ENCODE results near the gene SLC6A17.

The SLC6A17 gene

DNA sequence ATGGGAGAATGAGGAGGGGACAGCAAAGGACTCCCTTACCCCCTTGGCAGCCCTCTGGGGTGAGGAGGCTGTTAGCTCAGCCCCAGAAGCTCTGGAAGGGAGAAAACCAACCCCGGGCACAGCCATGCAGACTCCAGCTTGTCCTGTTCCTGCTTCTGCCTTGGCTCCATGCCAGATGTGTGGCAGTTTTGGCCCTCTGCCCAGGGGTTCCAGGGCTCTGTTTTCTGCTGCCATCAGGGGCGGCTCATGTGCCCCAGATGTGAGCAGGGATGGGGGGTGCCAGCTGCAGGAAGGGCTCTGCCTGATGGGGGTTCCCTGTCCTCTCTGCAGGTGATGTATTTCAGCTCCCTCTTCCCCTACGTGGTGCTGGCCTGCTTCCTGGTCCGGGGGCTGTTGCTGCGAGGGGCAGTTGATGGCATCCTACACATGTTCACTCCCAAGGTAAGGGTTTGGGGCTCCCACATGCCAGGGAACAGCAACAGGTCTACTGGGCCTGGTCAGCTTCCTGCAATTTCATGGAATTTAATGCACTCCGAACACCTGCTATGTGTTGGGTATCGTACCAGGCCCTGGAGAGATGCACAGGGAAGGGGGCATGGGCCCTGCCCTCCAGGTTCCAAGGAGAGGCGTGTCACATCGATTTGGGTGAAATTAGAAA is 26.1 kb downstream of the SLC6A17 start:
- no peak for DNase-seq

DNA sequence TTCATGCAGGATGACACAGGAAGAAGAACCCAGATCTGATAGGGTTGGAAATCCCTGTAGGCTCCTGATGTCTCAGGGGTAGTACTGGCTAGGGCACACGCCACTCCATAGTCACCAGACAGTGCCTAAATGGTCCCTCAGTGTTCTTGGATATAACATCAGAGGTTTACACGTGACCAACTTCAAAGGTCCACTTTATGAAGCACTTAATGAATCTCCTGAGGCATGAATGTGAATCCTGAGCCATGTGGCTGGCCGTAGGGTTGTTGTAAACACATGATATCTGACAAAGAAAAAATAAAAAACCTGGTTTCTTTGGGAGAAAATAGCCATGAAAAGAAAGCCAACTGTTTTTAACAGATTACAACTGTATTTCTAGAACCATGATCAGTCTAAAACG is 27.5 kb downstream of the SLC6A17 start:
- DNase-seq = no peak

DNA sequence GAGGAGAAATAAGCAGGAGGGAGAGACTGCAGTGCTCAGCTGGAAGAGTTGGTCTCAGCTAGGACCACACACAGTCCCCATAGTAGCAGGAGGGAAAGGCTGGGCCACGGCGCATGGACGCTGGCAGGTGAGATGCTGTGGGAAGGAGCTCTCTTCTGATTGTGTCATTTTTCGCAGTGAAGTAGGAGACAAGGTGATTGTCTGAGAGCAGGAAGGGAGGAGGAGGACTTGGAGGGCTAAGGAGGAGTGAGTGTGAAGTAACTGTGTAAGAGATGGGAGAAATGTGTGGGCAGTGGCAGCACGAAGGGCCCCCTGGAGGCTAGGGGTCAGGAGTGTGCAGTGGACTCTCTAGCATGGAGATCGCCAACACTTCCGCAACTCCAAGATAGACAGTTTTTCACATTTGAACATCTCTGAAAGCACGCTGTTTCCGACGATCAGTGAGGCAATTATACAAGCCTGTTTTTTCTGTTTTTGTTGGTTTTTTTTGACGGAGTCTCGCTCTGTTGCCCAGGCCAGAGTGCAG is 33.4 kb downstream of the SLC6A17 start:
- no peak for DNase-seq

DNA sequence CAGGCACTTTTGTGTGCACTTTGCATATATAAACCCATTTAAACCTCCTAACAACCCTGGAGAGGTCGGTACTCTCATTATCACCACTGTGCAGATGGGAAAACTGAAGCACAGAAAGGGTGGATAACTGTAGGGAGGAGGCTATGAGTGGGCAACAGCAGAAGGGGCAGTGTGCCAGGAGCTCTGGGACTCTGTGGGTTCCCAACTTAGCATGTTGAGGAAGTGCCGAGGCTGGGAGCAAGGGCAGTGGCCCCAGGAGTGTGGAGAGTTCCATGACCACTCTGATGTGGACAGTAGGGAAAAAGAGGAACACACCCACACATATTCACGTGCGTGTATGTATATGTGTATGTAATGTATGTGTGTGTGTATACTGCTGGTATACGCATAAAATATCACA is 34.2 kb downstream of the SLC6A17 start:
- DNase-seq = no peak

DNA sequence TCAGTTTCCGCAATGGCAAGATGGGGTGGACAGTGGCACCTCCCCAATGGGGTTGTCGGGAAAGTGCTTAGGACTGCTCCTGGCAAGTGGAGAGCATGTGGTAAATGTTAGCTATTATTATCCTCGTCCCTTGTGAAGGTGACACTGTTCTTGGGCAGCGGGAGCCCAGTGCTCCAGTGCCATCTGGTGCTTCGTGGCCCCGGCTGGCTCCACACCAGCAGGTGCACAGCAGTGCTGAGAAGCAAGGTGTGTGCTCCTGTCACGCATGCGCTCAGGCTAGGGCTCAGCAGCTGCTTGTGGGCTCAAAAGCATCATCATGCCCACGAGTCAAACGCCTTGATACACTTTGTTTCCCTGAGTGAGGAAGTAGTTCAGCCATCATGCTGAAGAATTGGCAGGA is 34.9 kb downstream of the SLC6A17 start:
- no peak for DNase-seq

DNA sequence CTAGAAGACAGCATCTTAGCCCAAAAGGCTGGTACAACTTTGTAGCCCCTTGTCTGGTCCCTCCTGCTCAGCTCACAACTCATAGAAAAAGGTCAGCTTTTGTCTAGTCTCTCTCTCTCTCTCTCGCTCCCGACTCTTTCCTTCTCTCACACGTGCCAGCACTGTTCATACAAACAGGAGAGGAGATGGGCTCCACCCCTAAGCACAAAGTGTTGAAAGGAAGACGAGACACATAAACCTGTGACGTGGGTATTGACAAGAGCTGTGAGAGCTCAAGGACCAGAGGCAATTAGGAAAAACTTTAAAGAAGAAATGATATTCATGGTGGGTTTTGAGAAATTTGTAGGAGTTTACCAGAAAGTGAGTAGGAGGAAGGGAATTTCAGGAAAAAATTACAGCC is 36.3 kb downstream of the SLC6A17 start:
- no peak for DNase-seq

DNA sequence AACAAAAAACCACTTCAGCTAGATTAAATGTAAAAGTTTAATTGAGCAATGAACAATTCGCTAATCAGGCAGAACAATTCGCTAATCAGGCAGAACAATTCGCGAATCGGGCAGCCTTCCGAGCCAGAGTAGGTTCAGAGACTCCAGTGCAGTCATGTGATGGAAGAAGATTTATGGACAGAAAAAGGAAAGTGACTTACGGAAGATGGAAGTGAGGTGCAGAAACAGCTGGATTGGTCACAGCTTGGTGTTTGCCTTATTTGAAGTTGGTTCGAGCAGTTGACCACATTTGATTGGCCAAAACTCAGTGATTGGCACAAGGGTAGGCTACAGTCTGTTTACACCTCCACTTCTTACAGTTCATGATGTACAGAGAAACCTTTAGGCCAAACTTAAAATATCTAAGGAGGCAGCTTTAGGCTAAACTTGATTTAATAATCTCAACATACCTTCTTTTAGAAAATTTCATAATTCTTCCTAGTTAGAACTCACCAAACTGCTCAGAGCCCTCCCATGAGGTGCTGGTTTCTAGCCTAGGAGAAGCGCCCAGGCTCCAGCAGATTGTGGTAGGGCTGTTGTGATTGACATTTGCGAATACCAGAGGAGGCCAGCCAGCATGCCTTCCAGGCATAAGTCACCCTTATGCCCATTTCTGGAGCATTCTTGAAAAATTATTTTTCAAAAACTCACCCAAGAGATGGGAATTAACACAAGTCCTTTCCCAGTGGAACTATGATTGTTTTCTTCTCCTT is 37.0 kb downstream of the SLC6A17 start:
- no peak for DNase-seq

DNA sequence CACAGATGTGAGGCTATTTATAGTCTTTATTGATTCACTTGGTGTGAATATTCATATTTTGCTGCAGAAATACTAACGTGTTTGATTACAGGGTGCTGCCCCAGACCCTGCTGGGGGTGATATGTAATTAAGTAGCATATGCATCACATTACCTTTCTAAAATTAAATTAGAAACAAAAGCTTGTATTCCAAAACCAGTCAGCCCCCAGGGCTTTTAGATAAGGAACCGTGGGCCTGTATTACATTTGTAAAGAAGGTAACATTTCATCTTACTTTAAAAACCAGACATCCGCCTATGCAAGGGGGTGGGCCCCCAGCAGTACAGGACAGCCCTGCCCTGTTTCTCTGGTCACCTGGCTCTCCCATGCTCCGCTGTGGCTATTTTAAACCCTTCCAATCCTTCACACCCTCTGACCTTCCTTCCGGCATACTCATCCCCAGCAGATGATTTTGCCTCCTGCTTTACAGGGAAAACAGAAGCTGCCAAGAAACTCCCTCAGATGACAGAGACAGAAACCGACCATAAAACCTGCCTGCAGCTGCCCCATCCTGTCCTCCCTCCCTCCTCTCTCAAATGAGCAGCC is 37.8 kb downstream of the SLC6A17 start:
- no peak for DNase-seq

DNA sequence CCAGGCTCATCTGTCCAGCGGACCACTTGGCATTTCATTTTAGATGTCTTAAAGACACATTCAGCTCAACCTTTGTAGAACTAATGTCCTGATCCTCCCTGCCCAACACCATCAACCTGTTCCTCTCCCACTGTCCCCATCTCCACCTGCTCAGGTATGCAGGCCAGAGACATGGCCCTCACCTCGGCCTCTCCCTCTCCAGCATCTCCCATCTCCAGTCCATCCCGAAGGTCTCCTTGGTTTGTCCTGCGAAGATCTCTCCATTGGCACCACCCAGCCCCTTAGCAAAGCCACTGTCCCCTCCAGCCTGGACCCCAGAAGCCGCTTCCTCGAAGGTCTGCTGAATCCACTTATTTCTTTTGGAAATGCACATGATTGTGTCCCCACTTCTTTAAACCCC is 38.9 kb downstream of the SLC6A17 start:
- DNase-seq = no peak

DNA sequence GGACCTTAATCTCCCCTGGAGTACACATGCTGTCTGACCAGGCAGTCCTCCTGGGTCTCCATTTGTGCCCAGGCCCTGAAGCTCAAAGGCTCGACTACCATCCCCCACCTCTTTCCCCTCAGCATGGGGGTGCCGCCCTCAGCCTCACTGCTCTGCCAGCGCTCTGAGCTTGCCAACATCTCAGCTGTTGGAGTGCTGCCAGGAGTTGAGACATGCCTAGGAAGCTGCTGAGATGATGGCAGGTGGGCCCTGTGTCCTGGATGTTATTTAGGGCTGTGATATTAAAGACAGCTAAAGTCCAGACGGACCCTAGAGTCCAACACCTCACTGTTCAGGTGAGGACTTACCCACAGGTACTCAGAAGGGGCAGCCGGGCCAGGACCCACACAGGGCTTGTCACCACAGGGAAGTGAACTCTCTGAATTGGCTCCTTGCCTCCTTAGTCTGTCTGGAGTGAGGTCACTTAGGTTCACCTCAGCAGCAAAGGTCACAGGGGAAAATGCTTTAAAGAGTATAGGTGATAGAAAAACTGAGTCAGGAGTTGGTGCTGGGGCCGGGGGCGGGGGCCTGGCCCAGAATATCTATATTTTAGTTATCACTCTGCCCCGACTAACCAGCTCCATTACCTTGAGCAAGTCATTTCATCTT is 40.1 kb downstream of the SLC6A17 start:
- DNase-seq = no peak

DNA sequence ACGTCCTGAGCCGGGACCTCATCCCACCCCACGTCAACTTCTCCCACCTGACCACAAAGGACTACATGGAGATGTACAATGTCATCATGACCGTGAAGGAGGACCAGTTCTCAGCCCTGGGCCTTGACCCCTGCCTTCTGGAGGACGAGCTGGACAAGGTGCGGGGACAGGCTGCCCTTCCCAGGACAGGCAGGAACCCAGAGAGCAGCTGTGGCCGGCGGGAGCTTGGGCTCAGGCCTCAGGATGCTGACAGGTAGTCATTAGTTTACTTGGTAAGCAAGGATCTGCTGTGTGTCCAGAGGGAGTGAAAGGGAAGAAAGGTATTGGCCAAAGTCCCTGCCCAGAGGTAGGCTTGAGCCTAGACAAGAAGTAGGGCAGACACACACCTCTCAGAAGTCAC is 42.2 kb downstream of the SLC6A17 start:
- DNase-seq = no peak

DNA sequence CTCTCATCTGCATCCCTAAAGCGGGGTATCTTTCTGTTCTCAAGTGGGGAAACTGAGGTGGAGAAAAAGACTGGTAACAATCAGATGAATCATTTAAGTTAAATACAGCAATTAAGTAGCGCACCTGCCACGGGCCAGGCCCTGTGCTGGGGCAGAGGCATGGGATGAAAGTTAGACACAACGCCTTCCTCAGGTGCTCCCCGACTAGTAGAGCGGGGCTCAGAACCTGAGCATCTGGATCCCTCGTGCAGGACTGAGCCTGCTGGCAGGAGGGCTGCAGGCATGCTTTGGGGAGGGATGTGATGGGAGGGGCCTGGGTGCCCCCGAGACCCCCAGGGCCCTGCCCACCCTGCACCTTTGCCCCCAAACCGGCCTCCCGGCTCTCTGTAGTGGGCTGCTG is 44.9 kb downstream of the SLC6A17 start:
- DNase-seq = no peak

DNA sequence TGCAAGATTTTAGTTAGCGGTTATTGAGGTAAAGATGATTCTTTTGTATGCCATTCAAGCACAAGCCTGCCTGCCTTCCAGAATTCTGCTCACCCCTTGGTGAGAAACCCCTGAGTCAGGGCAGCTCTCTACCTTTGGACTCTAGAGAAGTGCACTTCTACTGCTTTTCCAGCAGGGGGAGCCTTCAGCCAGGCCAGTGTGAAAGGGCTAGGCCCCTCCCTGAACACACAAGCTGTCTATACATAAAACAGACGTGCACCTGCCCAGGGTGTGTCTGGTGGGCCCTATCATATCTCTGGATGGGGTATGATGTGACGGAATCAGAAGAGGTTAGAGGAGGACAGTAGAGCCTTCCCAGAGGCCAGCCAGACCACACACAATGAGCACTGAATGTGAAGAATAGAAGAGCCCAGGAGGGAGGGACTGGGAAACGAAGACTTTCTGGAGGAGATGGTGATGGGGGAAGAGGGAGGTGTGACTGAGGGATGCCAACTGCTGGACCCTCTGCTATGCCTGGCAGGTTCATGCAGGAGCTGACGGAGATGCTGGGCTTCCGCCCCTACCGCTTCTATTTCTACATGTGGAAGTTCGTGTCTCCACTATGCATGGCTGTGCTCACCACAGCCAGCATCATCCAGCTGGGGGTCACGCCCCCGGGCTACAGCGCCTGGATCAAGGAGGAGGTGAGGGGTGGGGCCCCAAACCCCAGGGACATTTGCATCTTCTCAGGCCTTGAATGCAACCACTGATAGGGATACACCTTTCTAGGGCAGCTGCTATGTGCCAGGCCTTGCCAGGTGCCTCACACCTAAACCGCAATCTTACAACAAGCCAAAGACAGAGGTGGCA is 46.8 kb downstream of the SLC6A17 start:
- peak; percentile 36 for DNase-seq

DNA sequence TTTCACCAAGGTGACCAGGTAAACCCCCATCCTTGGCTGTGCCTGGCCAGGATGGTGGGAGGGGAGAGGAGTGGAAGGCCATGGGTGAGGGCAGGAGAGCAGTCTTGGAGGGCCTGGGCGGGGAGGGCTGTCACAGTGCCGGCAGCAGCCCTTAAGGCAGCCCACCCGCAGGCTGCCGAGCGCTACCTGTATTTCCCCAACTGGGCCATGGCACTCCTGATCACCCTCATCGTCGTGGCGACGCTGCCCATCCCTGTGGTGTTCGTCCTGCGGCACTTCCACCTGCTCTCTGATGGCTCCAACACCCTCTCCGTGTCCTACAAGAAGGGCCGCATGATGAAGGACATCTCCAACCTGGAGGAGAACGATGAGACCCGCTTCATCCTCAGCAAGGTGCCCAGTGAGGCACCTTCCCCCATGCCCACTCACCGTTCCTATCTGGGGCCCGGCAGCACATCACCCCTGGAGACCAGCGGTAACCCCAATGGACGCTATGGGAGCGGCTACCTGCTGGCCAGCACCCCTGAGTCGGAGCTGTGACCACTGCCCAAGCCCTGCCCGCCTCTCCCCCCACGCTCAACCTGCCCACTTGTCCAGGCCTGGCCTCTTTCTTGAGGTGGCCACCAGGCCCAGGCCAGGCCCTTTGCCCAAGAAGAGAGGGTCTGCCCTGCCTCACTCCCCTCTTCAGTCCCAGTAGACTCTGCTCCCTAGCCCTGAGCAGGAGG is 47.8 kb downstream of the SLC6A17 start:
- DNase-seq = no peak

DNA sequence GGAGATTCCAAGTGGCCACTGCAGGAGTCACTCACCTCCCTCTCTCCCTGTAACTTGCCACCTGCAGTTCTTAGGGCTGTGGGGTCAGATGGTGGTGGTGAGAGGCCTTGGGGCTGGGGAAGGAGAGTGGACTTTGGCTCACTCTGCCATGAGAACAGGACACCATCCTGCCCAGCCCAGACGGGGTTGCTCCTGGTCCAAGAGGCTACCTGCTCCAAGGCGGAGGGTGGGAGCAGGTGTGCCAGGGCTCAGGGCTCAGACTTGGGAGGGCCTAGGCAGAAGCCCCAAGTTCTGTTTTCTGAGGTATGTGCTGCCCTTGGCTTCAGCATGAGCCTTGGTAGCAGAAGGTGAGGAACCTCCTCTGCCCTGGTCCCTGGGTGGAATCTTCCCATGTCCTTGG is 48.5 kb downstream of the SLC6A17 start:
- DNase-seq = no peak

DNA sequence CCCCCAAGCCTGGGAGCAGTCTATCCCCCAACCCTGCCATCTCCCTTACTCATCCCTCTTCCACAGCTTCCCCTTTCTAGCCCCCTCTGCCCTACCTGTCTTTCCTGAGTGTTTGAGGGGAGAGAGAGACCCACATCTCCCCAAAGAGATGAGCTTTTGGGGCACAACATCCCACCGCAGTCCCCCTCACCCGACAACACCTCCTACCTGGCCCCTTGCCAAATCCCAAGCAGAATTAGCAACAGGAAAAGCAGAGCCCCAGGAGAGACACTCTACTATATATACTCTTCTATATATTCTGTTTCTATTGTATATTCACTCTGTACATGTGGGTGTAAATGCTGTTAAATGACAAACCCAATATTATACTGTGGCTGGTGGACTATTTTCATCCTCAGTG is 49.9 kb downstream of the SLC6A17 start:
- no peak for DNase-seq

DNA sequence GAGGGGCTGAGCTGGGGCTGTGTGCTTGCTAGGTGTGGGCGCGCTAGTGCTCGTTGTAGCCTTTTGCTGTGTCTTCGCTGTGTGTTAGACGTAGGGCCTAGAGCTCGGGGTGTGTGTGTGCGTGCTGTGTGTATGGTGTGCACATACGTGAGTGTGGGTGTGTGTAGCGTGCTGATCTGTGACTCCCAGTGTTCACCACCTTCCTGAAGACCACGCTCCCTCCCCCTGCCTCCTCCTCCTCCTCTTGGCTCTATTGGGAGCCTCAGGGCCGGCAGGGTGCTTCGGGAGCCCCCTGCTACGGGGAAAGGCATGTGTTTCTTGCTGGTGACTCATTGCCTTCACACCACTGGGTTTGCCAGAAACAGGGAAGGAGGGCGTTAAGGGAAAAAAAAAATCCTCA is 50.4 kb downstream of the SLC6A17 start:
- no peak for DNase-seq

DNA sequence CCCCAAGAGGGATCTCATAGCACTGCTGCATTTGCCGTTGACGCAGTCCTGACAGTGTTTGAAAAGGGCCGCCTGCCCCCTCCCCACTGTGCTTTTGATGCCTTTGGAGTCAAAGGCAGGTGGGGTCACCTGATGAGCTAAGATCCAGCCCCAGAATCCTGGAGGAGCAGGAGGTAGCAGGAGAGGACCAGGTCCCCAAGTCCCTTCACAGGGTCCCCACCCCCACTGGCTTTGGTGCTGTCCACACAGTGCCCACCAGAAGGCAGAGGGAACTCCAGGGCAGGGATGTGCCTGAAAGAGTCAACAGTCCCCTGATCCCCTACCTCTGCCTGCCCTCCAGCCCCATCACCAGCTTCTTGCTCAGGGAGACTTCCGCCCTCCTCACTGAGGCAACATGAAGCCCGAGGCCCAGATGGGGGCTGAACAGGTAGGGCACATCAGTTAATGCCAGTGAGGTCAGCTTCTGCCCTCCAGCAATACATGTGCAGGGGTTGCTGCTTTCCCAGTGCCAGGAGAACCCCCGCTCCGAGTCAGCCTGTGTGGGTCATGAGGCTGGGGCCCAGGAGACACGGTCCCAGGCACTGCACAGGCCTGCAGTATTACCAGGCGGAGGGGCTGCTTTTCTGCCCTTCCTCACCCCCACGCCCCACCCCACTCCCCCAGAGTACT is 51.0 kb downstream of the SLC6A17 start:
- DNase-seq = no peak

DNA sequence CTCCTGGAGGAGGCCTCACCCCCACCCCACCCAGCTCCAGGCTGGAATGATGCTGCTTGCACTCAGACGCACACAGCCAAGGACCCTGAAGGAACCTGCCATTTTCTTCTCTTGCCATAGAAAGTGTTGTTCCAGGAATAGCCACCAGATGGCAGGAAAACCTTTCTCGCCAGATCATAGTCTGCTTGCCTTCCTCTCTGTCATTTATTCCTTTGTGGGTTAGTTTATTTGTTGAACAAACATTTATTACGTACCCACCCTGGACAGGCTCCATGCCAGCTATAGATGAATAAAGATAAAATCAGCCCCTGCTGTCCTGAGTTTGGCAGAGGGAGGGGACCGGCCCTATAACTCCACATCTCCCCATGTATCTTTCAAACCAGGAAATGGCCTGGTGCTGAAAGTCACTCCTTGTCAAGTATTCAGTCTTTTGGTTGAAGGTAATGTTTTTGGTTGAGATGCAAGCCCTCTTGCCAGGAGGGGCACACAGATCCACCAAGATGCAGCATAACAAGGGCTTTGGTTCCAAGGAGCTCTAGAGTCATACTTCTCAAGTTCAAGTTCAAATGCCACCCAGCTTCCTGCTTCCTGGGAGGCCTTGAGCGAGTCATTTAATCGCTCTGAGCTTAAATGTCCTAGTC is 52.8 kb downstream of the SLC6A17 start:
- DNase-seq = peak; percentile 41

DNA sequence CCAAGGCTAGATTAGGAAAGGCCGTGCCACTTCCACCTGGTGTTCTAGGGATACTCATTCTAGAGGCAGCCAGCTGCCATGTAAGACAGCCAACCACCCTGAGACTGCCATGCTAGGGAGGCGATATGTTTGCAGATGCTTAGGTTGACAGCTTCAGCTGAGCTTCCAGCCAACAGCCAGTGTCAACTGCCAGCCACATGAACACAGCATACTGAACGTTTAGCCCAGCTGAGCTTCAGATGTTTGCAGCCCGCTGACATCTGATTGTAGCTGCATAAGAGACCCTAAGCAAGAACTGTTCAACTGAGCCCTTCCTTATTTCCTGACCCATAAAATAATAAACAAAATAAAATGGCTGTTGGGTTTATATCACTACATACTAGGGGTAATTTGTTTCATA is 54.9 kb downstream of the SLC6A17 start:
- DNase-seq = no peak

DNA sequence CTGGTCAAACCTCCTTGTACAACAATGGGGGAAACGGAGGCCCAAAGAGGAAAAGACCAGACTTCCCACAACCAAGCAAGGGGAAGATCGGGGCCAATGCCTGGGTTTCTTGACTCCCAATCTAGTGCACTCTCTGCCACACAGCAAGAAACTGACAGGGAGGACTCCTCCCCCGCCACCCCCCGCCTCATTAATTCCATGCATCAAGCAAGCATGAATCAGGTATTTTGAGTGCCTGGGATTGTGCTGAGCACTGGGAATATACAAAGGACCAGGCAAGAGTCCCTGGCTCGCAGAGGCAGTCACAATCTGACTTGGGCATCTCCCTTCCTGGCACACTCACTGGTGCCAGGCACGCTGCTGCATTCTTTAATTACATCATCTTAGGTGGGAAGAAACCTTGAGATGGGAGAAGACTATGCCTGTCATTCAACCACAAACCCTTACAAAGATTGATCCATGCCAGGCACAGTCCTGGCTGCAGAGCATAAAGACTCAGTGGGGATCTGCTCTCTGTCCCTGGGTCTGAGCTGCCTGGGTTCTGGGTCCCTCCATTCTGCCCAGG is 55.4 kb downstream of the SLC6A17 start:
- DNase-seq = no peak

All from stimulated activated CD4-positive, alpha-beta T cell treated with anti-CD3 and anti-CD28 coated beads, Interleukin-4, amount 100 ng/mL, for 1 hour (primary cell).